ENCODE data around the gene SLC44A2.

SLC44A2 gene

GRCh38 chr19:10615429-10616023 lies 9.8 kb upstream of the SLC44A2 start:
- no peak for DNase-seq (ENCODE audit: low spot score)

- DNase-seq (ENCODE audit: low spot score): no peak
Observed at GRCh38 chr19:10617409-10618121, 7.8 kb upstream of the SLC44A2 start.

- DNase-seq (ENCODE audit: low spot score): no peak
Observed at GRCh38 chr19:10618846-10619245, 6.5 kb upstream of the SLC44A2 start.

- DNase-seq (ENCODE audit: low spot score): no peak
Observed at GRCh38 chr19:10620786-10621185, 4.6 kb upstream of the SLC44A2 start.

- no peak for DNase-seq (ENCODE audit: low spot score)
Observed at GRCh38 chr19:10621966-10622365, 3.4 kb upstream of the SLC44A2 start.

- DNase-seq (ENCODE audit: low spot score): no peak
Observed at GRCh38 chr19:10624585-10624984, 768 bp upstream of the SLC44A2 start.

GRCh38 chr19:10625762-10626138 lies 397 bp downstream of the SLC44A2 start:
- DNase-seq (ENCODE audit: low spot score): no peak

- no peak for DNase-seq (ENCODE audit: low spot score)
Observed at GRCh38 chr19:10631874-10632273, 6.5 kb downstream of the SLC44A2 start.

GRCh38 chr19:10634430-10634829 lies 9.1 kb downstream of the SLC44A2 start:
- DNase-seq (ENCODE audit: low spot score): no peak

- no peak for DNase-seq (ENCODE audit: low spot score)
Observed at GRCh38 chr19:10634963-10635362, 9.6 kb downstream of the SLC44A2 start.

- no peak for DNase-seq (ENCODE audit: low spot score)
Observed at GRCh38 chr19:10636304-10636972, 11.1 kb downstream of the SLC44A2 start.

GRCh38 chr19:10637894-10638293 lies 12.5 kb downstream of the SLC44A2 start:
- no peak for DNase-seq (ENCODE audit: low spot score)

GRCh38 chr19:10639836-10640235 lies 14.5 kb downstream of the SLC44A2 start:
- DNase-seq (ENCODE audit: low spot score): no peak

- DNase-seq (ENCODE audit: low spot score): no peak
Observed at GRCh38 chr19:10640361-10640760, 15.0 kb downstream of the SLC44A2 start.

- DNase-seq (ENCODE audit: low spot score): no peak
Observed at GRCh38 chr19:10641248-10641647, 15.9 kb downstream of the SLC44A2 start.

GRCh38 chr19:10642473-10643171 lies 17.3 kb downstream of the SLC44A2 start:
- no peak for DNase-seq (ENCODE audit: low spot score)

GRCh38 chr19:10643172-10643967 lies 18.0 kb downstream of the SLC44A2 start:
- no peak for DNase-seq (ENCODE audit: low spot score)

GRCh38 chr19:10643968-10644259 lies 18.6 kb downstream of the SLC44A2 start:
- no peak for DNase-seq (ENCODE audit: low spot score)

GRCh38 chr19:10644260-10645007 lies 19.1 kb downstream of the SLC44A2 start:
- peak; percentile 70 for DNase-seq (ENCODE audit: low spot score)

- no peak for DNase-seq (ENCODE audit: low spot score)
Observed at GRCh38 chr19:10646456-10647159, 21.3 kb downstream of the SLC44A2 start.

Measured in SK-N-DZ (cell line).